HUES48 (cell line): ENCODE results near the gene STAU1.

Experiments used
- H3K27ac ChIP-seq: one replicate; pipeline ENCODE4 v1.7.0; 2013; ENCODE audit warnings: low read depth, low read length, inconsistent platforms
- H3K27me3 ChIP-seq: 2 replicates; pipeline ENCODE4 v1.6.1; 2013; ENCODE audit warnings: mild to moderate bottlenecking, low read length; ENCODE audit not compliant: control insufficient read depth, insufficient read depth
- H3K36me3 ChIP-seq: 2 replicates; pipeline ENCODE4 v1.6.1; 2013; ENCODE audit warnings: low read length; ENCODE audit not compliant: control insufficient read depth, insufficient read depth
- H3K4me1 ChIP-seq: 2 replicates; pipeline ENCODE4 v1.6.1; 2013; ENCODE audit warnings: mild to moderate bottlenecking, low read length; ENCODE audit not compliant: control insufficient read depth, insufficient read depth
- H3K4me3 ChIP-seq: 2 replicates; pipeline ENCODE4 v1.5.1; 2013; ENCODE audit warnings: mild to moderate bottlenecking, low read depth, low read length
- H3K9ac ChIP-seq: 2 replicates; pipeline ENCODE4 v1.6.1; 2013; ENCODE audit warnings: mild to moderate bottlenecking, low read depth, low read length, moderate library complexity
- H3K9me3 ChIP-seq: 2 replicates; pipeline ENCODE4 v1.6.1; 2013; ENCODE audit warnings: low read length; ENCODE audit not compliant: control insufficient read depth, insufficient read depth

STAU1 gene, protein sequence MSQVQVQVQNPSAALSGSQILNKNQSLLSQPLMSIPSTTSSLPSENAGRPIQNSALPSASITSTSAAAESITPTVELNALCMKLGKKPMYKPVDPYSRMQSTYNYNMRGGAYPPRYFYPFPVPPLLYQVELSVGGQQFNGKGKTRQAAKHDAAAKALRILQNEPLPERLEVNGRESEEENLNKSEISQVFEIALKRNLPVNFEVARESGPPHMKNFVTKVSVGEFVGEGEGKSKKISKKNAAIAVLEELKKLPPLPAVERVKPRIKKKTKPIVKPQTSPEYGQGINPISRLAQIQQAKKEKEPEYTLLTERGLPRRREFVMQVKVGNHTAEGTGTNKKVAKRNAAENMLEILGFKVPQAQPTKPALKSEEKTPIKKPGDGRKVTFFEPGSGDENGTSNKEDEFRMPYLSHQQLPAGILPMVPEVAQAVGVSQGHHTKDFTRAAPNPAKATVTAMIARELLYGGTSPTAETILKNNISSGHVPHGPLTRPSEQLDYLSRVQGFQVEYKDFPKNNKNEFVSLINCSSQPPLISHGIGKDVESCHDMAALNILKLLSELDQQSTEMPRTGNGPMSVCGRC

DNA sequence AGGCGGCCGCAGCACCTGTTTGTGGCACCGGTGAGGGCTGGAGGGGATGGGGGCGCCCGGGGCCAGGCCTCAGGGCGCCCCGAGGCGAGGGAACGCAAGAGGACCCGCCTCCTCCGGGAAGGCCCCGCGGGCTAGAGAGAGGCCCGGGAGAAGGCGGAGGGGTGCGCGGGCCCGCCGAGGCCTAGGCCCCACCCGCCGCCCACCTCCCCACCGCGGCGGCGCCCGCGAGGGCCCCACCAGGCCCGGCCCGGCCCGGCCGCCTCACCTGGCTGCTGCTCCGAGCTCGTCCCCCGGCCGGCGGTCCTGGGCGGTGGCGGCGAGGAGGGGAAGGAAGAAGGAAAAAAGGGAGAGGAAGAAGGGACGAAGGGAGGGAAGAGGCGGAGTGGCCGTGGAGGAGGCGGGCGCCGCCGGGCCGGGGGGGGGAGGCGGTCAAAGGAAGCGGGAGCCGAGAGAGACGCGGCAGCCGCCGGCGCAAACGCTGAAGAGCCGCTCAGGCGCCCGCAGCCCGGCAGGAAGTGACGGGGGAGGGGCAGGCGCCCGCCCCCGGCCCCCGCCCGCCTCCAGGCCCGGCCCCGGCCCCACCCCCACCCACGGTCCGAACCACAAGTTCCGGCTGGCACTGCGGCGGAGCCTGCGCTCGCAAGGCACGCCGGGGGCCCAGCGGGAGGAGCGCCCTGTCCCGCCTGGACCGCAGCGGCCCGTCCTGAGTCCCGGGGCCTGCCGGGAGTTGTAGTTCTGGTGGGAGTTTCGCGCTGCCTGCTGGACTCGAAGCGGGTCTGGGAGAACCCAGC lies at the start of gene STAU1:
Gene STAU1, minus strand, starts transcription at position 484 of the 791 bp plus-strand sequence. CDS start 22,133 bp downstream, outside the sequence.
- Histone ChIP-seq H3K9me3 (no peaks in the 10 kb centered on the region), H3K36me3 (peaks cover 7% of the 10 kb centered on the region), H3K27me3 (no peaks in the 10 kb centered on the region), H3K4me3 (peak within 1 kb of the TSS; percentile 96), H3K4me1 (peaks cover 9% of the 10 kb centered on the region; the same call in 1 of the 2 replicates), H3K9ac (peak within 1 kb of the TSS; percentile 75), H3K27ac (peak within 1 kb of the TSS; percentile 88)

DNA sequence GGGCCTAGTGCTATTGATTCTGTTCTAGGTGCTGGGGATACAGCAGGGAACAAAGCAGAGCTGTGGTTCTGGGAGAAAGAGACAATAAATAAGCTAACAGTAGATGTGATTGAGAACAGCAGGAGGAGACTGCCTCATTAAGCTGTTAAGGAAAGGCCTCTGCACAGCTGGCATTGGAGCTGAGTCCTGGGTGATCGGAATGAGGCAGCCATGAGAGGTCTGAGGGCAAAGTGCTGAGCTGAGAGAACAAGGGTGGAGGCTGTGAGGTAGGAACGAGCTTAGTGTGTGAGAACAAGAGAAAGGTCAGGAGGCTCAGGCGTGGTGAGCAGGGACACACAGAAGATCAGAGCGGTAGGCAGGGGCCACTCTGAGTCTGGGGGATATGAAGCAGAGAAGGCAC lies 49.4 kb upstream of the STAU1 start:
- Histone ChIP-seq H3K4me1 (no peaks in the 10 kb centered on the region), H3K4me3 (no peak overlapping the region), H3K9ac (no peak overlapping the region), H3K27me3 (no peaks in the 10 kb centered on the region), H3K27ac (no peak overlapping the region), H3K9me3 (no peaks in the 10 kb centered on the region), H3K36me3 (peaks cover 93% of the 10 kb centered on the region)

DNA sequence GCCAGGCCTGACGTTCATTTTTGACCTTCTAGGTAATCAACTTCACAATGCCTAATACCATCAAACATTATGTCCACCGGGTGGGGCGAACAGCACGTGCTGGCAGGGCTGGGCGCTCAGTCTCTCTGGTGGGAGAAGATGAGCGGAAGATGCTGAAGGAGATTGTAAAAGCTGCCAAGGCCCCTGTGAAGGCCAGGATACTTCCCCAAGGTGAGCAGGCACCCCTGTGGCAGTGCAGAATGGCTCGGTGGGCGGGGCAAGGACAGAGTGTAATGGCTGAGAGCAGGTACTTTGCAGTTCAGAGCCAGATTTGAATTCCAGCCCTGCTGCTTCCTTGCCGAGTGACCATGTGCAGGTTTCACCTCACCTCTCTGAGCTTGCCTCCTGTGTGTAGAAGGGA lies 48.2 kb upstream of the STAU1 start:
- H3K4me1 ChIP-seq: no peaks in the 10 kb centered on the region

DNA sequence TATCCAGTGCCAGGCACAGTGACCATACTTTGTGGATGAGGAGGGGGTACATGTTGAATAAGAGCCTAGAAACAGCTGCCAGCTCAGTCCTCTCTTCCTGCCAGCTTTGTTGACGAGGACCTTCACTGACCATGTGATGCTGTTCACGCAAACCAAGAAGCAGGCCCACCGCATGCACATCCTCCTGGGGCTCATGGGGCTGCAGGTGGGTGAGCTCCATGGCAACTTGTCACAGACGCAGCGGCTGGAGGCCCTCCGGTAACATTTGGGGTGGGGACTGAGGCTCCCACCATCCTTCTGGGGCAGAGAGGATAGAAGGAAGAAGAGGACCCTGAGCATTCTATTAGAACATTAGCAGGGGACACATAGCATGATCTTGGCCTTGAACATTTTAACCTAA lies 46.7 kb upstream of the STAU1 start:
- Histone ChIP-seq H3K27ac (no peak overlapping the region), H3K27me3 (no peaks in the 10 kb centered on the region), H3K9me3 (no peaks in the 10 kb centered on the region), H3K4me1 (no peaks in the 10 kb centered on the region), H3K4me3 (no peak overlapping the region), H3K36me3 (peaks cover 90% of the 10 kb centered on the region), H3K9ac (no peak overlapping the region)

More for the DNA sequence above, 48.2 kb upstream of the STAU1 start:
- Histone ChIP-seq H3K4me3 (no peak overlapping the region), H3K9me3 (no peaks in the 10 kb centered on the region), H3K36me3 (peaks cover 90% of the 10 kb centered on the region), H3K9ac (no peak overlapping the region), H3K27ac (no peak overlapping the region), H3K27me3 (no peaks in the 10 kb centered on the region)

DNA sequence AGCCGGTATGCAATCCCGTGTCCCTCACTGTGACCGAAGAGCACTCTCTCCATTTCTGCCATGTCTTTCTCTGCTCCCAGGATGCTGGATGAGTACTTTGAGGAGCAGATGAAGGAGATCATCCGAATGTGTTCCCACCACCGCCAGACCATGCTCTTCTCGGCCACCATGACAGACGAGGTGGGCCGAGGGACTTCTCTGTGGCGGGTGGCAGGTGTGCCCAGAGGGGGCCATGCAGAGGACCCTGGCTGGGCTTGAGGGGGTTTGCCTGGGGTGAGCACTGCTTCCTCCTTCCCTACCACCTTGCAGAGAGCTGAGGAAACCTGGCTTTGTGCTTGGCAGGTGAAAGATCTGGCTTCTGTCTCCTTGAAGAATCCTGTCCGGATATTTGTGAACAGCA lies 45.1 kb upstream of the STAU1 start:
- no peak overlapping the region for H3K9ac ChIP-seq
- no peaks in the 10 kb centered on the region for H3K4me1 ChIP-seq
- H3K9me3 ChIP-seq: no peaks in the 10 kb centered on the region
- H3K27me3 ChIP-seq: no peaks in the 10 kb centered on the region
- H3K36me3 ChIP-seq: peaks cover 89% of the 10 kb centered on the region
- no peak overlapping the region for H3K4me3 ChIP-seq
- H3K27ac ChIP-seq: no peak overlapping the region

DNA sequence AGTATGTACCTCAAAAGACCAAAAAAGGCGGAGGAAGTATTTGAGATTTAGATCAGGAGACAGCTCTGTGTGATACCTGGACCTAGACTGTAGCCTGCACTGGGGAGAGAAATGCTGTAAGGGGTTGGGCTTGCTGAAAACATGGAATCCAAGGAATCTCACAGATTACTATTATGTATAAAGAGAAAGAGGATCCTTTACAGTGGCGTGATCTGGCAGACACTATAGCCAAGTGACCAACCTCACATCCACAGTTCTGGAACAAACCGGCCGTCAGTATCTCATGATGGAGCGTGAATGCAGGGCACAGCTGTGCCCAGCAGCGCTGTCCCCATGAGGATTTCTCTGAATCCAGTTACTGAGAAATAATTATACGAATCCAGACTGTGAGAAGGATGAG lies 43.3 kb upstream of the STAU1 start:
- H3K4me3 ChIP-seq: no peak overlapping the region
- no peak overlapping the region for H3K9ac ChIP-seq
- no peak overlapping the region for H3K27ac ChIP-seq
- H3K27me3 ChIP-seq: no peaks in the 10 kb centered on the region
- no peaks in the 10 kb centered on the region for H3K9me3 ChIP-seq
- H3K36me3 ChIP-seq: peaks cover 85% of the 10 kb centered on the region
- H3K4me1 ChIP-seq: no peaks in the 10 kb centered on the region

DNA sequence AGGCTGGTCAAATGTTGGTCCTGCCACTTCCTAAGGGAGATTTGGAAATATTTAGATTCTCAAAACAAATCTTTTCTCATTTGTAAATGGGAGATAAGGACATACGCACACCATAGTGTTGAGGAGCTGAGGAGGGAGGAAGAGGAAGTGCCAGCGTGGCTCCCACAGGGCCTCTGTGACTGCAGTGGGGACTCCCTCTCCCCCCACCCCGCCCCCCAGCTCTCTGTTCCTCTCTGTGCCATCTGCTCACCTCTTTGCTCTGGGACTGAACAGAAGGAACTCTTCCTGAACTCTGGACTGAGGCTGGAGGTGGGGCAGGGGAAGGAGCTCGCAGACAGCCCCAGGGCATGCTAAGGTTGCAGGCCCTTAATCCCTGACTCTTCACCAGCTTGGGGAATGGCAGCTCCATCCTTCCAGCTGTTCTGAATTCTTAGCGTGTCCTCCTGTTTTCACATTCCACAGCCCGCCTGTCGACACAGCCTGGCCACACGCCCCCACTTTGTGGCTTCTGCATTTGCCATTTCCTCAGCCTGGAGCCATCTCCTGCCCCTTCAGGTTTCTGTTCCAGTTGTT lies 42.5 kb upstream of the STAU1 start:
- Histone ChIP-seq H3K36me3 (peaks cover 87% of the 10 kb centered on the region), H3K9ac (no peak overlapping the region), H3K9me3 (no peaks in the 10 kb centered on the region), H3K27me3 (no peaks in the 10 kb centered on the region), H3K4me1 (no peaks in the 10 kb centered on the region), H3K4me3 (no peak overlapping the region), H3K27ac (no peak overlapping the region)

DNA sequence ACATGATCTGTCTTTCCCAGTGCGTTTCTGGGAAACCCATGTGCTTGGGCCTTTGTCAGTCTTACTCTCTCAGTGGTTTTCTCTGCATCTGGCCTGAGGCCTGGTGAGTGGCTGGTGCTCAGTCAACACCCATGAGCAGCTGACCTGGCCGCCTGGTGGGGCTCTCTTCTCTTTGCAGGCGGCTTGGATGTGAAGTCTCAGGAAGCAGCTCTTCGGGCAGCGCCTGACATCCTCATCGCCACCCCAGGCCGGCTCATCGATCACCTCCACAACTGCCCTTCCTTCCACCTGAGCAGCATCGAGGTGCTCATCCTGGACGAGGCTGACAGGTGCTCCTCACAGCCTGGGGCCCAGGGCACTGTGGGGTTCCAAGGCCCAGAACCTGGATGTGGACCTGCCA lies 41.9 kb upstream of the STAU1 start:
- peaks cover 87% of the 10 kb centered on the region for H3K36me3 ChIP-seq
- no peaks in the 10 kb centered on the region for H3K27me3 ChIP-seq
- H3K27ac ChIP-seq: no peak overlapping the region
- no peak overlapping the region for H3K4me3 ChIP-seq
- H3K9ac ChIP-seq: no peak overlapping the region
- H3K9me3 ChIP-seq: no peaks in the 10 kb centered on the region
- no peaks in the 10 kb centered on the region for H3K4me1 ChIP-seq

DNA sequence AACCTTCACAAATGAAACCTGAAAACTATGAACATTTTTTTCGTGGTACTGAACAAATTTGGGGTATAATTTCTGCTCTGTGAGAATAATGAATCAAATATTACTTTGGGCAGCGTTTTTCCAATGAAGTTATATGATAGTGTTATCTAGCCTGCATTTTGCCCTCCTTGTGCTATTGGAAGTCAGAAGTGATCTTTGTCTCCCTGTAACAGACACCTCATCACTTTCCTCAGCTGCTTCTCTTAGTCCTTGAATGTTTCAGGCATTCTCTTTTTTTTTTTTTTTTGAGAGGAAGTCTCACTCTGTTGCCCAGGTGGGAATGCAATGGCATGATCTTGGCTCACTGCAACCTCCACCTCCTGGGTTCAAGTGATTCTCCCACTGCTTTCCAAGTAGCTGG lies 41.2 kb upstream of the STAU1 start:
- H3K27ac ChIP-seq: no peak overlapping the region
- H3K9me3 ChIP-seq: no peaks in the 10 kb centered on the region
- no peaks in the 10 kb centered on the region for H3K27me3 ChIP-seq
- no peak overlapping the region for H3K4me3 ChIP-seq
- H3K36me3 ChIP-seq: peaks cover 87% of the 10 kb centered on the region
- no peak overlapping the region for H3K9ac ChIP-seq
- H3K4me1 ChIP-seq: no peaks in the 10 kb centered on the region

DNA sequence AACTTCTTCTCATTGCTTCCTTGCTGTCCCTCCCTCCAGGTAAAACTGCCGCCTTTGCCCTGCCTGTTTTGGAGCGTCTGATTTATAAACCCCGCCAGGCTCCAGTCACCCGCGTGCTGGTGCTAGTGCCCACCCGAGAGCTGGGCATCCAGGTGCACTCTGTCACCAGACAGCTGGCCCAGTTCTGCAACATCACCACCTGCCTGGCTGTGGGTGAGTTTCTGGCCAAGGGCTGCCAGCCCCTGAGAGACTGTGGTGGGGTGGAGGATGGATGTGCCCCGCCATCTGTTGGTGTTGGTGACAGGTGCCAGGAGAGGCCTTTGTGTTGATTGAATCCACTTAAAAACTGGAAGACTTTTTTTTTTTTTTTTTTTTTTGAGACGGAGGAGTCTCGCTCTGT lies 40.5 kb upstream of the STAU1 start:
- no peaks in the 10 kb centered on the region for H3K4me1 ChIP-seq

More for the DNA sequence above, 40.5 kb upstream of the STAU1 start:
- H3K4me3 ChIP-seq: no peak overlapping the region
- H3K9me3 ChIP-seq: no peaks in the 10 kb centered on the region
- H3K9ac ChIP-seq: no peak overlapping the region
- no peaks in the 10 kb centered on the region for H3K27me3 ChIP-seq
- peaks cover 88% of the 10 kb centered on the region for H3K36me3 ChIP-seq
- H3K27ac ChIP-seq: no peak overlapping the region
